ENCODE data around the gene PACSIN2.

DNA sequence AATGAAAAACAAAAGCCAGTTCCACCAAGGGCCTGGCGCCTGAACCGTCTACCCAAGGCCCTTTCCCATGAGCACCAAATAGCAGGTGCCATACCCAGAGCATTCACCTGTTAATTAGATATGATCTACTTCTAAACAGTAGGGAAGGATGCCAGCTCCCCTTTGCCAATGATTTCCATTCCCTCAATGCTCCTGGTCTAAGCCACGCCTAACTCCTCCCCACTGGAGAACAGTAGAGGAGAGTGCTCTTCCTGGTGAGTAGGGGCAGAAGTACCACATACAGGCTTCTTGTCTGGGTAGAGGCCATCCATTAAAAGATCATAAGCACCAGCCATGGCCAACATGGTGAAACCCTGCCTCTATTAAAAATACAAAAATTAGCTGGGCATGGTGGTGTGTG lies 40.7 kb downstream of the PACSIN2 start:
- TF ChIP-seq, protein P1, sequence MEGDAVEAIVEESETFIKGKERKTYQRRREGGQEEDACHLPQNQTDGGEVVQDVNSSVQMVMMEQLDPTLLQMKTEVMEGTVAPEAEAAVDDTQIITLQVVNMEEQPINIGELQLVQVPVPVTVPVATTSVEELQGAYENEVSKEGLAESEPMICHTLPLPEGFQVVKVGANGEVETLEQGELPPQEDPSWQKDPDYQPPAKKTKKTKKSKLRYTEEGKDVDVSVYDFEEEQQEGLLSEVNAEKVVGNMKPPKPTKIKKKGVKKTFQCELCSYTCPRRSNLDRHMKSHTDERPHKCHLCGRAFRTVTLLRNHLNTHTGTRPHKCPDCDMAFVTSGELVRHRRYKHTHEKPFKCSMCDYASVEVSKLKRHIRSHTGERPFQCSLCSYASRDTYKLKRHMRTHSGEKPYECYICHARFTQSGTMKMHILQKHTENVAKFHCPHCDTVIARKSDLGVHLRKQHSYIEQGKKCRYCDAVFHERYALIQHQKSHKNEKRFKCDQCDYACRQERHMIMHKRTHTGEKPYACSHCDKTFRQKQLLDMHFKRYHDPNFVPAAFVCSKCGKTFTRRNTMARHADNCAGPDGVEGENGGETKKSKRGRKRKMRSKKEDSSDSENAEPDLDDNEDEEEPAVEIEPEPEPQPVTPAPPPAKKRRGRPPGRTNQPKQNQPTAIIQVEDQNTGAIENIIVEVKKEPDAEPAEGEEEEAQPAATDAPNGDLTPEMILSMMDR (conservative IDR thresholded peaks at IDR 0.05), result no peak
- TF ChIP-seq EZH2 (IDR thresholded peaks at IDR 0.05; ENCODE audit: low read depth), result no peak
